ENCODE data around the gene SHISA3.

SHISA3 gene

DNA sequence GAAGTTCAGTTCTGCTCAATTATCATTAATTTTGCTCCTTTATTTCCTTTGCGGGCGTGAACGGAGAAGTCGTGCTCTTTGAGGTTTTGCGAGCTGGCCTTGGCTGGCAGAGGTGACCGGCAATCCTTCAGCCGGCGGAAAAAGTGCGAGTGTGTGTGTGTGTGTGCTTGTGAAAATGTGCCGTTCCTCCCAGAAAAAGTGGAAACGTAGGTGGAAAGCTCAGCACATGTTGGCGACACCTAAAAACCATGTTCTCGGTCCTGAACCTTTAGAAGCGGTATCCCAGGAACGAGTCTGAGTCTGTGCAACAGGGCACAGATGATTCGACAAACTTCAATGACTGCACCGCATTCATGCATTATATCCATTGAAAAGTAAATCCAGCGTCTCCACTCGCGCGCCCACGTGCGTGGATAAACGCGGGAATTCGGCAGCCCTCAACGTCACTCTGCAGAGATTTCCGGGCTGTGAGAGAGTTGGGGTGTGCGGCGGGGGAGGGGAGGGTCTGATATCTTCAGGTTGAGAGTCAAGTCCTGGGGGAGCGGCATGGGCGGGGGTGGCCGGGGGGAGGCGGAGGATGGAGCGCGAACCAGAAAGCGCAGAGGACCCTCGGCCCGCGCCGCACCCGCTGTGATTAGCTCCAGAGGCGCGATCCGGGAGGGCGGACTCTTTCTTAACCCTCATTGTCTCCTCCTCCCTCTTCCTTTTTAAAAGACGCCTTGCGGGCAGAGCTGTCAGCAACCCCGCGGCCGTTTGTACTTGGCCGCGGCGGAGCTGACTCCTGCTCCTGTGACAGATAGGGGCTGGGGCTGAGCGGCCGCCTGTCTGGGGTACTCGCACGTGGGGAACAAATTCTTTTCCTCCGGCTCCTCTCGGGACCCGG, at the start of gene SHISA3:
Gene SHISA3, plus strand, starts transcription at position 737 of the 883 bp plus-strand sequence. CDS start 569 bp downstream, outside the sequence.
- H3K9me3 Mint-ChIP-seq: no peaks in the 10 kb centered on the region
- no peaks in the 10 kb centered on the region for H3K36me3 Mint-ChIP-seq (ENCODE audit: low read depth)
- peaks cover 67% of the 10 kb centered on the region for H3K27me3 Mint-ChIP-seq (ENCODE audit: low read depth)
- H3K27ac Mint-ChIP-seq: no peak within 1 kb of the TSS
- DNase-seq (ENCODE audit: low spot score): peak; percentile 24
- H3K4me3 Mint-ChIP-seq: peak within 1 kb of the TSS; percentile 85
- H3K4me1 Mint-ChIP-seq (ENCODE audit: low read depth): peaks cover 20% of the 10 kb centered on the region

DNA sequence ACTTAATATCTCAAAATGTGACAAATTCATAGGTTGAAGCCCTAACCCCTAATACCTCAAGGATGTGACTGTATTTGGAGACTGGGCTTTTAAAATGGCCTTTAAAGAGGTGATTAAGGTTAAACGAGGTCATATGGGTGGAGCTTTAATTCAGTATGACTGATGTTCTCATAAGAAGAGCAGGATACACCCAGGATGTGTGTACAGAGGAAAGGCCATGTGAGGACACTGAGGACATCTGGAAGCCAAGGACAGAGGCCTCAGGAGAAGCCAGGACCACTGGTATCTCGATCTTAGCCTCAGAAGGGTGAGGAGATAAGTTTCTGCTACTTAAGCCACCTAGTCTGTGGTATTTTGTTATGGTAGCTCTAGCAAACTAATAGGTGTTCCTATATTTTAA, 49.0 kb upstream of the SHISA3 start:
- no peaks in the 10 kb centered on the region for H3K36me3 Mint-ChIP-seq (ENCODE audit: low read depth)
- no peak overlapping the region for H3K27ac Mint-ChIP-seq
- H3K4me1 Mint-ChIP-seq (ENCODE audit: low read depth): no peaks in the 10 kb centered on the region
- no peak overlapping the region for H3K4me3 Mint-ChIP-seq
- no peaks in the 10 kb centered on the region for H3K27me3 Mint-ChIP-seq (ENCODE audit: low read depth)
- no peak for DNase-seq (ENCODE audit: low spot score)
- H3K9me3 Mint-ChIP-seq: no peaks in the 10 kb centered on the region

DNA sequence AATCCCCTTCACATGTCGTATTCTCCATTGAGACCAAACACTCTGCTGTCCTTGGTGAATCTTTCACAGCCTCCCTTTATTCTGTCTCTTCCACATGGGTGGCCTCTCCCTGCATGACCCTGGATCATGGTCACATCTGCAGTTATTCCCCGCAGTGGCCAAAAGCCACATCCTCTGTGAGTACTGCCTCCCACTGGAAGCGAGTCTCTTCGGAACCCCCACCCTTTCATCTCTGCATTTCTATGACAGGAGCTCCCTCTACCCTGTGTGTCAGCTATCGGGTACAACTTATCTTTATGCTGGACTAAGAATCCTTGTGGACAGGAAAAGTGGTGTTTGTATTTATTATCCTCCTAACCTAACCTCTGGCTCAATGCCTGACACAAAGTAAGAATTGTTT, 48.6 kb upstream of the SHISA3 start:
- Mint-ChIP-seq H3K4me1 (ENCODE audit: low read depth) (no peaks in the 10 kb centered on the region), H3K27me3 (ENCODE audit: low read depth) (no peaks in the 10 kb centered on the region), H3K36me3 (ENCODE audit: low read depth) (no peaks in the 10 kb centered on the region), H3K4me3 (no peak overlapping the region), H3K27ac (no peak overlapping the region), H3K9me3 (no peaks in the 10 kb centered on the region)
- DNase-seq (ENCODE audit: low spot score): no peak

DNA sequence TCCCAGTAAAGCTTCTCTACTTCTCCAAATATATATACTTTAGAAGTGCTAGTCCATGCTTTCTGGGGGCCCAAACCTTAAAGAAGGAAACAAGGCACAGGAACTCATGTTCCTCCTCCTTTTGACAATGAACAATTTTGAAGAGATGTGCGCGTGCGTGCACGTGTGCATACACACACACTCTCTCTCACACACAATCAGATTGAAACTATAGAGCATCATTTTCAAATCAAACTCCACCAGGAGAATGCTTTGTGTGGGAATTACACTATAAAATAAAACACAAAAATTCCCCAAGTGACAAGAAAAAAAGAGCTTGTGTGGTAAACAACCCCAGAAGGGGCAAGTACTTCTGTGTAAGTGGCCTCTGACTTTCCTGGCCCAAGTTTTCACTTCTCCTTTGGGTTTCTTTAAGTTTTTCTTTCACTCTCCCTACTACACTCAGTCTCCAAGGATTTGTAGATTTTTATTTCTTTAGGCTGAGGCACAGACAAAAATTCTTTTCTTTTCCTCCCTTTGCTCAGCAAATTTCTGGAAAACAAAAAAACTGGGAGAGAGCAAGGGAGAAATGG, 46.6 kb upstream of the SHISA3 start:
- Mint-ChIP-seq H3K4me1 (ENCODE audit: low read depth) (no peaks in the 10 kb centered on the region), H3K9me3 (no peaks in the 10 kb centered on the region), H3K4me3 (no peak overlapping the region), H3K36me3 (ENCODE audit: low read depth) (no peaks in the 10 kb centered on the region), H3K27ac (no peak overlapping the region), H3K27me3 (ENCODE audit: low read depth) (peaks cover 16% of the 10 kb centered on the region)
- no peak for DNase-seq (ENCODE audit: low spot score)

DNA sequence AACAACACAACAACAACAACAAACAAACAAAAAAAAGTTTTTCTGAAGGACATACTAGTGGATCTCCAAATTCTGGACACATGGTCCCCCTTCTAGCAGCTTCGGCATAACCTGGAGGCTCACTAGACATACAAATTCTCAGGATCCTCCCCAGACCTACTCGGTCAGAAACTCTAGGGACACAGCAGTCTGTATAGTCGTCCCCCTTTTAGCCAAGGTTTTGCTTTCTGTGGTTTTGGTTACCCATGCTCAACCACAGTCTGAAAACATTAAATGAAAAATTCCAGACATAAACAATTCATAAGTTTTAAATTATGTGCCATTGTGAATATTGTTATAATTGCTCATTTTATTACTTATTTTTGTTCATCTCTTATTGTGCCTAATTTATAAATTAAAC, 45.2 kb upstream of the SHISA3 start:
- Mint-ChIP-seq H3K27ac (no peak overlapping the region), H3K4me3 (no peak overlapping the region), H3K36me3 (ENCODE audit: low read depth) (no peaks in the 10 kb centered on the region), H3K27me3 (ENCODE audit: low read depth) (peaks cover 26% of the 10 kb centered on the region), H3K4me1 (ENCODE audit: low read depth) (peaks cover 2% of the 10 kb centered on the region), H3K9me3 (no peaks in the 10 kb centered on the region)
- DNase-seq (ENCODE audit: low spot score): no peak

DNA sequence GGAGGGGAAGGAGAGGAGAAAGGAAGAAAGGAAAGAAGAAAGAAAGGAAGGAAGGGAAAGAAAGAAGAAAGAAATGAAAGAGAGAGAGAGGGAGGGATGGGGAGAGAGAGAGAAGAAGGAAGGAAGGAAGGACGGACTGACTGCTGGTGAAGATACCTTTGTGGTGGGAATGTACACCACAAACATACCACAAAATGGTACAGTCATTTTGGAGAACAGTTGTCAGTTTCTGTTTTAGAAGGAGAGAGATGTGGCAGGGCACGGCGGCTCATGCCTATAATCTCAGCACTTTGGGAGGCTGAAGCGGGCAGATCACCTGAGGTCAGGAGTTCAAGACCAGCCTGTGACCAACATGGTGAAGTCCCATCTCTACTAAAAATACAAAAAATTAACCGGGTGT, 40.0 kb upstream of the SHISA3 start:
- Mint-ChIP-seq H3K36me3 (ENCODE audit: low read depth) (no peaks in the 10 kb centered on the region), H3K27ac (no peak overlapping the region), H3K9me3 (no peaks in the 10 kb centered on the region), H3K4me1 (ENCODE audit: low read depth) (peaks cover 5% of the 10 kb centered on the region), H3K4me3 (no peak overlapping the region), H3K27me3 (ENCODE audit: low read depth) (peaks cover 50% of the 10 kb centered on the region)
- DNase-seq (ENCODE audit: low spot score): no peak

DNA sequence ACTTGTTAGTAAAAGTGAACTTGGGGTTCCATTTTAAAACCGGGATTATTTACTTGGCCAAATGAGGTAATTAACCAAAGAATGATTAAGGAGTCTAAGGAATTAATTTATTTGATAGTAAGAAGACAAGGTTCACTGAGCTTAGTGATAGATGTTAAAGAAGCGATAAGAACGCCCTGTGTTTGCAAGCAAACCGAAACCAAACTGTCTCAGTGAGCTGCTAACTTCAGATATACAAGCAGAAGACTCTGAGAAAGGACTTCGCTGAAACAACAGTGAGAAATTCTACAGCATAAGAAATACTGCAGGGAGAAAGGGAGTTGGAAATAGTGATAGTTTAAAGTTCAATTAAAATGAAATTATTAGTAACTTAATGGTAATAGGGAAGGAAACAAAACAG, 37.6 kb upstream of the SHISA3 start:
- no peak overlapping the region for H3K4me3 Mint-ChIP-seq
- no peaks in the 10 kb centered on the region for H3K36me3 Mint-ChIP-seq (ENCODE audit: low read depth)
- H3K27ac Mint-ChIP-seq: no peak overlapping the region
- H3K4me1 Mint-ChIP-seq (ENCODE audit: low read depth): peaks cover 5% of the 10 kb centered on the region
- H3K27me3 Mint-ChIP-seq (ENCODE audit: low read depth): peaks cover 50% of the 10 kb centered on the region
- no peak for DNase-seq (ENCODE audit: low spot score)
- H3K9me3 Mint-ChIP-seq: no peaks in the 10 kb centered on the region

DNA sequence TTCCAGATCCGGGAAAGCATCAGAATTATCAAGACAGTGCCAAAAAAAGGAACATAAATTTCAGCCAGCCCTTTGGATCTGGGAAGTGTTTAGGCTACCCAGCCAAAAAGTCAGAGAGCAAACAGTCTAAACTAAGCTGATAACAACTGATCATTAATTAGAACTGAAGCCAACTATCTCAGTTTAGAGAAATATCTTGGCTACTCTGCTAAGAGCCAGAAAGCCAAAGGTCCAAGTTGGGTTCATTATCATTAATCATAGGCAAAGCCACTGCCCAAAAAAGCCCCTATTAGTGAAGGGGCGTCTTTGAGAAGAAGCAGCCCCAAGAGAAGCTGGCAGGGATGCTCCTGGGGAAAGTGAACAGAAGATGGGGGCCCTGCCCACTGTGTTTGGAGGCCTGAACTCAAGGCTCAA, 37.0 kb upstream of the SHISA3 start:
- Mint-ChIP-seq H3K36me3 (ENCODE audit: low read depth) (no peaks in the 10 kb centered on the region), H3K4me3 (no peak overlapping the region), H3K27me3 (ENCODE audit: low read depth) (peaks cover 45% of the 10 kb centered on the region), H3K27ac (no peak overlapping the region), H3K9me3 (no peaks in the 10 kb centered on the region), H3K4me1 (ENCODE audit: low read depth) (peaks cover 5% of the 10 kb centered on the region)
- no peak for DNase-seq (ENCODE audit: low spot score)

DNA sequence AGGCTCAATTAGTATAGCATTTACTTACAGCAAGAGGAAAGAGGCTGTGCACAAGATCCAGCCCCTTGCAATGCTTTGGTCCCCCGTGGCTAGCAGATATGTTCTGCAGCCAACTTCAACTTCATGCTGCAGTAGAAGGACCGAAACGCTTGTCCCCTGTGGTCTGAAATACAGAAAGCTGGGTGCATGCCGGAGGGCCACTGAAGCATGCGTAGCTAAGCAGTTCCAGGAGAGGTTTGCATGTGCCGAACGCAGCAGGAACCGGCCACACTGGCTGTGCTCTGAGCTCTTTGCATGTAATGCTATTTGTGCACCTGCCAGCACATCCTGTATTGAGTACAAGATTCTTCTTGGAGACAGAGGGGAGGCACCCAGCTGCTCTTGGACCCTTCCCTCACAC, 35.8 kb upstream of the SHISA3 start:
- H3K27me3 Mint-ChIP-seq (ENCODE audit: low read depth): peaks cover 35% of the 10 kb centered on the region
- no peak overlapping the region for H3K27ac Mint-ChIP-seq
- H3K9me3 Mint-ChIP-seq: no peaks in the 10 kb centered on the region
- no peak for DNase-seq (ENCODE audit: low spot score)
- peaks cover 5% of the 10 kb centered on the region for H3K4me1 Mint-ChIP-seq (ENCODE audit: low read depth)
- no peaks in the 10 kb centered on the region for H3K36me3 Mint-ChIP-seq (ENCODE audit: low read depth)
- no peak overlapping the region for H3K4me3 Mint-ChIP-seq

DNA sequence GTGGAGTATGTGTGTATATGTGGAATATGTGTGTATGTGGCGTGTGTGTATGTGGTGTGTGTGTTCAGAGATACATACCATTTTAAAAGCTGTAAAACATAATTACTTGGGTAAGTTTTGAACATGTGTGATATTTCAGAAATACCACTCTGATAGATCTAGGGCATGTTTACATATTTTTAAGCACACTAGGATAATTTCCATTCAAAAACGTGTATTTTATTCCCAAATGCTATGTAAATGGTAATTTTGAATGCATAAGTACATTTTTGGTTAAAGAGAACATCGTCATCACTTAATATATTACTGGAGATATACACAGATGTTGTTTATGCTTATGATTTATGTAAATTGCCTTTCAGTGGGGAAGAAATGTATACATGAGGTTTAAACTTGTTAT, 34.7 kb upstream of the SHISA3 start:
- DNase-seq (ENCODE audit: low spot score): no peak
- Mint-ChIP-seq H3K4me3 (no peak overlapping the region), H3K27ac (no peak overlapping the region), H3K27me3 (ENCODE audit: low read depth) (peaks cover 27% of the 10 kb centered on the region), H3K9me3 (no peaks in the 10 kb centered on the region), H3K4me1 (ENCODE audit: low read depth) (no peaks in the 10 kb centered on the region), H3K36me3 (ENCODE audit: low read depth) (no peaks in the 10 kb centered on the region)

DNA sequence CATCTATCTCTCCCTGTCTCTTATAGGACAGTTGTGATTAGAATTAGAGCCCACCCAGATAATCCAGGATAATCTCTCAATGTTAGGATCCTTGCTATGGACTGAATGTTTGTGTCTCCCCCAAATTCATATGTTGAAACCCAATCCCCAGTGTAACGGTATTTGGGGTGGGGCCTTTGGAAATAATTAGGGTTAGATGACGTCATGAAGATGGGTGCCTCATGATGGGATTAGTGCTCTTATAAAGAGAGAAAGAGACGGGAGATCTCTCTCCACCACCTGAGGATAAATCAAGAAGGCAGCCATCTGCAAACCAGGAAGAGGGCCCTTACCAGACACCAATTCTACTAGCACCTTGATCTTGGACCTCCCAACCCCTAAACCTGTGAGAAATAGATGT, 33.7 kb upstream of the SHISA3 start:
- Mint-ChIP-seq H3K4me3 (no peak overlapping the region), H3K9me3 (no peaks in the 10 kb centered on the region), H3K27me3 (ENCODE audit: low read depth) (peaks cover 16% of the 10 kb centered on the region), H3K36me3 (ENCODE audit: low read depth) (no peaks in the 10 kb centered on the region), H3K27ac (no peak overlapping the region), H3K4me1 (ENCODE audit: low read depth) (no peaks in the 10 kb centered on the region)
- DNase-seq (ENCODE audit: low spot score): no peak

DNA sequence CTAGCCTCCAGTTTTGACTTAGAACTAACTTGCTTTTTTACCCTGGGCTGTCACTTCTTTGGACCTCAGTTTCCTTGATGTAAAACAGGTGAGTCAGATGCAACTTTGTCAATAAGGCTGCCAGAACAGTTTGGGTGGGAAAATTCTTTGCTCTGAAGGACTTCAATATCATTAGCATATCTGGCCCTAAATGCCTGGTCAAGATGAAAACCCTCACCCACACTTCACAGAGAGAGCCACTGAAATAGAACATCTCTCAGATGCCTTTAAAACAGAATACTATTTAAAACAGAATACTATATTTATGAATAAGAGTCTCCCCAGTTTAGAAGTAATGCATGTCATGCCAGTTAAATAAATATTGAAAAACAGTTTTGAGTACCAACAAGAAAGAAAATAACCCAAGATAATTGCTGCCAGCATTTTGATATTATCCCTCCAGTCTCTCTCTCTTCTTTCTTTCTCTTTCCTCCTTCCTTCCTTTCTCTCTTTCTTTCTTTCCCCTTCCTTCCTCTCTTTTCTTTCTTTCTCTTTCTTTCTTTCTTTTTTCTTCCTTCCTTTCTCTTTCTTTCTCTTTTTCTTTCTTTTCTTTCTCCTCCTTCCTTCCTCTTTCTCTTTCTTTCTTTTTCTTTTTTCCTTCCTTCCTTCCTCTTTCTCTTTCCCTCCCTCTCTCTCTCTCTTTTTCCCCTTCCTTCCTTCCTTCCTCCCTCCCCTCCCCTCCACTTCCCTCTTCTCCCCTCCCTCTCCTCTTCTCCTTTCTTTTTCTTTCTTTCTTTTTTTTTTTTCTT, 32.8 kb upstream of the SHISA3 start:
- no peaks in the 10 kb centered on the region for H3K36me3 Mint-ChIP-seq (ENCODE audit: low read depth)
- peaks cover 11% of the 10 kb centered on the region for H3K27me3 Mint-ChIP-seq (ENCODE audit: low read depth)
- H3K4me3 Mint-ChIP-seq: no peak overlapping the region
- H3K9me3 Mint-ChIP-seq: no peaks in the 10 kb centered on the region
- no peaks in the 10 kb centered on the region for H3K4me1 Mint-ChIP-seq (ENCODE audit: low read depth)
- H3K27ac Mint-ChIP-seq: no peak overlapping the region
- DNase-seq (ENCODE audit: low spot score): no peak

DNA sequence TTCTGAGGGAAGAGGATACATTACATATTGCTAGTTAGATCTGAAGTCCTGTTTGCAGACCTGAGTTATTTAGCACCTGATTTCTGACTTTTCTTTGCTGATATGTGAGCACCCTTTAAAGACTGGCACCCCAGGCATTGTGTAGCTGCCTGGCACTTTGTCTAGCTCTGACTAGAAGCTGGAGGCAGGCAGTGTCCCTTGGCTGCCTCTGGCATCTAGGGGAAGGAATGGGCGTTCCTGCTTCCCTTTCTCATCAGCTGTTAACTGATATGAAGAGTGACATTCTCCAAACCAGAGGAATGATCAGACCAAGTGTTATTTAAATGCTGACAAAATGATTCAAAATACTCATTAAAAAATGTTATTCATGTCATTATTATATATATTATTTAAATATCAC, 30.3 kb upstream of the SHISA3 start:
- Mint-ChIP-seq H3K4me1 (ENCODE audit: low read depth) (no peaks in the 10 kb centered on the region), H3K9me3 (no peaks in the 10 kb centered on the region), H3K27me3 (ENCODE audit: low read depth) (peaks cover 9% of the 10 kb centered on the region), H3K4me3 (no peak overlapping the region), H3K27ac (no peak overlapping the region), H3K36me3 (ENCODE audit: low read depth) (no peaks in the 10 kb centered on the region)
- no peak for DNase-seq (ENCODE audit: low spot score)

DNA sequence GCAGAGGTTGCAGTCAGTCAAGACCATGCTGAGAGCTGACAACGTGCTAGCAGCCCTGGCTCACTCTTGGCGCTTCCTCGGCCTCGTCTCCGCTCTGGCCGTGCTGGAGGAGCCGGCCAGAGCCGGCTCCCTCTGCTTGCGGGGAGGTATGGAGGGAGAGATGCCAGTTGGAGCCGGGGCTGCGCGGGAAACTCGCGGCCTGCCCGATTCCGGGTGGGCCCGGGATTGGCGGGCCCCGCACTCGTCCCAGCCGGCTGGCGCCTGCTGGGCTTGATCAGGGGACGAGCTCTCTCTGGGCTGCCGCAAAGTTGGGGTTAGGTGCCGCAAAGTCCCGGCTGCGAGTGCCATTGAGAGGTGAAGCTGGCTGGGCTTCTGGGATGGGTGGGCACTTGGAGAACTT, 27.8 kb upstream of the SHISA3 start:
- Mint-ChIP-seq H3K27ac (no peak overlapping the region), H3K9me3 (no peaks in the 10 kb centered on the region), H3K4me3 (no peak overlapping the region), H3K36me3 (ENCODE audit: low read depth) (no peaks in the 10 kb centered on the region), H3K4me1 (ENCODE audit: low read depth) (no peaks in the 10 kb centered on the region), H3K27me3 (ENCODE audit: low read depth) (no peaks in the 10 kb centered on the region)
- DNase-seq (ENCODE audit: low spot score): no peak

Measured in T-helper 2 cell treated with Interferon-gamma antibody and Interleukin-4, amounts not matched to agents 5 μg/mL and 100 μg/mL, for 36 hours (primary cell).